Coronary artery (tissue), 2 donors: ENCODE measurements around the gene NINJ2.
A peak's percentile ranks its signal among the peaks of the same experiment; 100 is the strongest.

Experiments used
- DNase-seq: peaks from one replicate; pipeline ENCODE4 v3.0.0-alpha.2; 2017; ENCODE audit warnings: low spot score
- H3K27ac ChIP-seq, 2 donors: fragments of 200-600 bp; sonication (generic); one replicate each; pipeline ENCODE4 v1.5.1; 2016 to 2019
- H3K4me3 ChIP-seq: fragments of 200-600 bp; sonication (generic); 2 replicates; pipeline ENCODE4 v1.5.1; 2016; ENCODE audit warnings: mild to moderate bottlenecking, moderate library complexity
- TF ChIP-seq, protein P1 (sequence below): fragments of 200-600 bp; sonication (generic); IDR thresholded peaks from one replicate; pipeline ENCODE4 v1.5.1; 2019; ENCODE audit warnings: antibody characterized with exemption

The NINJ2 gene

GRCh38 chr12:541676-542324, 121.4 kb downstream of the NINJ2 start:
- H3K4me3 ChIP-seq: no peak overlapping the region
- TF ChIP-seq, protein P1, sequence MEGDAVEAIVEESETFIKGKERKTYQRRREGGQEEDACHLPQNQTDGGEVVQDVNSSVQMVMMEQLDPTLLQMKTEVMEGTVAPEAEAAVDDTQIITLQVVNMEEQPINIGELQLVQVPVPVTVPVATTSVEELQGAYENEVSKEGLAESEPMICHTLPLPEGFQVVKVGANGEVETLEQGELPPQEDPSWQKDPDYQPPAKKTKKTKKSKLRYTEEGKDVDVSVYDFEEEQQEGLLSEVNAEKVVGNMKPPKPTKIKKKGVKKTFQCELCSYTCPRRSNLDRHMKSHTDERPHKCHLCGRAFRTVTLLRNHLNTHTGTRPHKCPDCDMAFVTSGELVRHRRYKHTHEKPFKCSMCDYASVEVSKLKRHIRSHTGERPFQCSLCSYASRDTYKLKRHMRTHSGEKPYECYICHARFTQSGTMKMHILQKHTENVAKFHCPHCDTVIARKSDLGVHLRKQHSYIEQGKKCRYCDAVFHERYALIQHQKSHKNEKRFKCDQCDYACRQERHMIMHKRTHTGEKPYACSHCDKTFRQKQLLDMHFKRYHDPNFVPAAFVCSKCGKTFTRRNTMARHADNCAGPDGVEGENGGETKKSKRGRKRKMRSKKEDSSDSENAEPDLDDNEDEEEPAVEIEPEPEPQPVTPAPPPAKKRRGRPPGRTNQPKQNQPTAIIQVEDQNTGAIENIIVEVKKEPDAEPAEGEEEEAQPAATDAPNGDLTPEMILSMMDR: no peak
- peak overlapping the region in 1 of 2 donors; percentile 83 for H3K27ac ChIP-seq
- no peak for DNase-seq

DNA sequence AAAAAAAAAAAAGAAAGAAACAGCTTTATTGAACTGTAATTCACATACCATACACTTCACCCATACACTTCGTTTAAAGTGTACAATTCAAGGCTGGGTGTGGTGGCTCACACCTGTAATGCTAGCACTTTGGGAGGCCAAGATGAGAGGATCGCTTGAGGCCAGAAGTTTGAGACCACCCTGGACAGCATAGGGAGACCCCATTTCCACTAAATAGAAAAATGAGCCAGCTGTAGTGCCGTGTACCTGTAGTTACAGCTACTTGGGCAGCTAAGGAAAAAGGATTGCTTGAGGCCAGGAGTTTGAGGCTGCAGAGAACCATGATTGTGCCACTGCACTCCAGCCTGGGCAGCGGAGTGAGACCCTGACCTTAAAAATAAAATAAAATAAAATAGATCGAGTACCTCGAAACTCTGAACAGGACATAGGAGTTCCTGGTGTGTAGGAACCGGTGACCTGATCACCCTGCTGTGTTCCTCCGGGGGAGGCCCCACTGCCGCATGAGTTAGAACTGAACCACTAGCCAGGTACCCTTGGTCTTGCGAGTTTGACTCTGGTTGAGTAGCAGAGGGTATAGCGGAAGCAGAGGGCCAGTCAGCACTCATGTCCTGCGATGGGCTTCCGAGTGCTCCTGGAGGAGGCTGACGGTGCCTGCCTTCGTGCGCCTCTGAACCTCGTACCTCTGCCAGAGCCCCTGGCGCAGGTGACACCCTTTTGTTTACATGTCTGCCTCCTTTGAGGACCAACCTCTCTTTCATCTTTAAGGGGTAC, 123.5 kb downstream of the NINJ2 start:
- TF ChIP-seq, protein P1: no peak
- Histone ChIP-seq H3K27ac (no peak overlapping the region), H3K4me3 (no peak overlapping the region)
- DNase-seq: no peak

GRCh38 chr12:538731-539539, 124.3 kb downstream of the NINJ2 start:
- TF ChIP-seq, protein P1: no peak
- H3K4me3 ChIP-seq: no peak overlapping the region
- DNase-seq: no peak
- no peak overlapping the region for H3K27ac ChIP-seq

DNA sequence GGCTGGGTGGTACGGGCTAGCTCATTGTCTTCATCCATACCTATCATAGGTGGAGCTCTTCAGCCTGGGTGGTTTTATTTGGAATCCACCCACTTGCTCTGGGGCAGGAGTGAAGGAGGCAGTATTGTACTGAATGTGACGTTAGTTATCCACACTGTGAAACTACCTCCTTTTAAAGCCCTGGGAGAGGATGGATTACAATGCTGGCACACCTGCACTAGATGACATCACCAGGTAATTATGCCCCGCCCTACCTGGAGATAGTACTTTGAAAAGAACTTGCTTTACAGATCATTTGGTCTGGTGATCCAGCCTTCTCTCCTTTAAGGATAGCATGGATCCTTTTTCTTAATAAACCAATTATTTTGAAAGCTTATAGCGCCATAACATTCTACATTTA, 125.5 kb downstream of the NINJ2 start:
- H3K4me3 ChIP-seq: no peak overlapping the region

GRCh38 chr12:536751-537245, 126.4 kb downstream of the NINJ2 start:
- Histone ChIP-seq H3K4me3 (no peak overlapping the region), H3K27ac (no peak overlapping the region)
- DNase-seq: no peak
- TF ChIP-seq, protein P1: no peak

More for the DNA sequence above, 125.5 kb downstream of the NINJ2 start:
- no peak for DNase-seq
- H3K27ac ChIP-seq: no peak overlapping the region
- TF ChIP-seq, protein P1: no peak

DNA sequence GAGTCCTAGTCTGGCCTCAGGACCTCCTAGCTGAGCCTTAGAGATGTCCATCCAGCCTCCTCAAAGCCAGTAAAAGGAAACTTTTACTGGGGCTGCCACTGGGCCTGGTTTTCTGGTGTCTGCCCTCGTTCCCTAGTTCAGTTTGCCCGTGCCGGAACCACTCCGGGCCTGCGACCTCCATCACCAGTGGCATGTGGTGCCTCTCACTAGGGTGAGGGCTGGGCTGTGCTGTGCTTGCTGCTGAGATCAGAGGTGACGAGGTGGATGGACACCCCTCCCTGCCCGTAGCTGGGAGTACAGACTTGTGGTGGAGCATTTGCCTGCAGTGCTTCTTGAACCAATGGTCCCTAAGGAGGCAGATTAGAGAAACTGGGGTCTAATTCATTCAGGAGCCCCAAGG, 127.8 kb downstream of the NINJ2 start:
- TF ChIP-seq, protein P1: no peak
- no peak overlapping the region for H3K27ac ChIP-seq
- H3K4me3 ChIP-seq: no peak overlapping the region
- DNase-seq: no peak
